H1 (cell line): ENCODE results near the gene SLC26A8. TPM values are rescaled to one million over a fixed set of nuclear protein-coding genes. Genes with fewer than 3 reads are reported as not detected.
"Not testable (repeated sequence)": the region's sequence is repeated elsewhere in the genome, so short reads cannot be mapped to it uniquely, and the experiment has no call there.

Experiments used
- CTCF ChIA-PET: fragments of 300-600 bp; sonication (Branson Sonifier 250); formaldehyde crosslinking; loops from one replicate; lab custom pipeline; 2021; ENCODE audit not compliant: partially characterized antibody; lab: Charles Lee
- POLR2A ChIA-PET: fragments of 300-600 bp; sonication (Branson Sonifier 250); formaldehyde crosslinking; loops from one replicate; lab custom pipeline; 2021; ENCODE audit warnings: inconsistent platforms; ENCODE audit not compliant: partially characterized antibody; lab: Charles Lee
- DNase-seq, 2 experiments: peaks; one replicate each; pipeline versions ENCODE4 v3.0.0 to v3.0.0-alpha.2; 2010 to 2022; ENCODE audit warnings: low spot score in 2 of 2, low read depth in 1 of 2, mixed read lengths in 1 of 2
- FAIRE-seq: peaks from 2 replicates; lab custom pipeline; 2011; peaks lifted over from hg19 to GRCh38; lab: Jason Lieb, UNC
- H2AFZ ChIP-seq: 2 replicates; pipeline ENCODE4 v1.8.1; 2012; ENCODE audit warnings: low read length, inconsistent platforms
- H2AK5ac ChIP-seq: 2 replicates; pipeline ENCODE4 v1.6.1; 2013; ENCODE audit warnings: low read depth, low read length
- H2BK120ac ChIP-seq: replicated peaks from 2 replicates; pipeline ENCODE3; 2013; ENCODE audit warnings: low read depth, low read length, inconsistent platforms
- H2BK12ac ChIP-seq: 2 replicates; pipeline ENCODE4 v1.6.1; 2013; ENCODE audit warnings: low read depth, low read length
- H2BK15ac ChIP-seq: 2 replicates; pipeline ENCODE4 v1.6.1; 2013; ENCODE audit warnings: low read length
- H2BK20ac ChIP-seq: 2 replicates; pipeline ENCODE4 v1.6.1; 2013; ENCODE audit warnings: low read length
- H2BK5ac ChIP-seq: 2 replicates; pipeline ENCODE4 v1.6.1; 2013; ENCODE audit warnings: low read depth, low read length
- H3K14ac ChIP-seq: 2 replicates; pipeline ENCODE4 v1.6.1; 2013; ENCODE audit warnings: inconsistent platforms; ENCODE audit not compliant: insufficient read length
- H3K18ac ChIP-seq: 2 replicates; pipeline ENCODE4 v1.6.1; 2013; ENCODE audit warnings: low read length; ENCODE audit errors: extremely low read depth
- H3K23ac ChIP-seq: 2 replicates; pipeline ENCODE4 v1.6.1; 2013; ENCODE audit warnings: inconsistent platforms; ENCODE audit not compliant: insufficient read length
- H3K23me2 ChIP-seq: 2 replicates; pipeline ENCODE4 v1.6.1; 2013; ENCODE audit warnings: low read depth, low read length
- H3K27ac ChIP-seq: 2 replicates; pipeline ENCODE4 v1.6.1; 2011; ENCODE audit warnings: low read depth, low read length, inconsistent platforms
- H3K27me3 ChIP-seq, 4 experiments: replicated peaks in 1 of 4; 1 replicate in 1 of 4; 2 replicates in 3 of 4; pipeline versions ENCODE4 v1.6.1 to v1.8.1; 2011 to 2013; ENCODE audit warnings: low read length in 3 of 4, mild to moderate bottlenecking in 3 of 4, inconsistent platforms in 2 of 4, mixed read lengths in 2 of 4, moderate library complexity in 1 of 4; ENCODE audit not compliant: control insufficient read depth in 3 of 4, insufficient read depth in 3 of 4; ENCODE audit errors: extremely low read depth in 1 of 4
- H3K36me3 ChIP-seq, 4 experiments: 2 replicates each; pipeline versions ENCODE4 v1.6.1 to v1.8.1; 2011 to 2013; ENCODE audit warnings: mild to moderate bottlenecking in 4 of 4, low read length in 3 of 4, moderate library complexity in 2 of 4, control low read depth in 1 of 4, inconsistent platforms in 1 of 4; ENCODE audit not compliant: insufficient read depth in 4 of 4, control insufficient read depth in 2 of 4
- H3K4ac ChIP-seq: replicated peaks from 2 replicates; pipeline ENCODE3; 2013; ENCODE audit warnings: low read length, low read depth, mixed read lengths, inconsistent platforms; ENCODE audit not compliant: insufficient read length
- H3K4me1 ChIP-seq, 4 experiments: replicated peaks in 1 of 4; 1 replicate in 1 of 4; 2 replicates in 3 of 4; pipeline versions ENCODE4 v1.6.1 to v1.8.1; 2011 to 2013; ENCODE audit warnings: low read length in 3 of 4, inconsistent platforms in 2 of 4, mixed read lengths in 1 of 4; ENCODE audit not compliant: insufficient read depth in 4 of 4, control insufficient read depth in 3 of 4
- H3K4me2 ChIP-seq, 2 experiments: 2 replicates each; pipeline versions ENCODE4 v1.6.1 to v1.8.1; 2011 to 2013; ENCODE audit warnings: low read depth in 2 of 2, low read length in 2 of 2, control low read depth in 1 of 2, inconsistent platforms in 1 of 2, mild to moderate bottlenecking in 1 of 2; ENCODE audit not compliant: insufficient read depth in 1 of 2
- H3K4me3 ChIP-seq, 4 experiments: fragments of 200-600, 300-600 bp in 1 of 4; sonication (generic), shearing (Covaris generic), sonication (Bioruptor Twin) in 1 of 4; 2 replicates each; pipeline versions ENCODE4 v1.5.1 to v1.8.1; 2011 to 2016; ENCODE audit warnings: low read length in 4 of 4, low read depth in 3 of 4, control low read depth in 2 of 4, inconsistent platforms in 2 of 4, mild to moderate bottlenecking in 2 of 4, mixed read lengths in 1 of 4, moderate library complexity in 1 of 4; ENCODE audit not compliant: insufficient read depth in 2 of 4; ENCODE audit errors: extremely low read depth in 1 of 4
- H3K56ac ChIP-seq: replicated peaks from 2 replicates; pipeline ENCODE3; 2013; ENCODE audit warnings: low read depth, mild to moderate bottlenecking, mixed read lengths, low read length, inconsistent platforms; ENCODE audit not compliant: insufficient read length
- H3K79me1 ChIP-seq: 2 replicates; pipeline ENCODE4 v1.6.1; 2013; ENCODE audit warnings: low read depth, low read length, control low read depth
- H3K79me2 ChIP-seq, 2 experiments: 2 replicates each; pipeline versions ENCODE4 v1.6.1 to v1.8.1; 2012 to 2013; ENCODE audit warnings: low read length in 2 of 2, mild to moderate bottlenecking in 2 of 2, inconsistent platforms in 1 of 2; ENCODE audit not compliant: insufficient read depth in 2 of 2, control insufficient read depth in 1 of 2
- H3K9ac ChIP-seq, 4 experiments: replicated peaks in 1 of 4; 1 replicate in 1 of 4; 2 replicates in 3 of 4; pipeline versions ENCODE4 v1.6.1 to v1.8.1; 2011 to 2013; ENCODE audit warnings: low read depth in 3 of 4, low read length in 3 of 4, control low read depth in 2 of 4, mild to moderate bottlenecking in 2 of 4, moderate library complexity in 2 of 4, inconsistent platforms in 1 of 4; ENCODE audit errors: extremely low read depth in 1 of 4
- H3K9me3 ChIP-seq, 2 experiments: 2 replicates each; pipeline versions ENCODE4 v1.6.1 to v1.8.1; 2012 to 2013; ENCODE audit warnings: mild to moderate bottlenecking in 2 of 2, moderate library complexity in 2 of 2, control low read depth in 1 of 2, inconsistent platforms in 1 of 2, low read depth in 1 of 2, low read length in 1 of 2, mixed read lengths in 1 of 2; ENCODE audit not compliant: insufficient read depth in 2 of 2
- H4K20me1 ChIP-seq, 2 experiments: replicated peaks in 1 of 2; 2 replicates each; pipeline versions ENCODE3 to v1.8.1; 2011 to 2013; ENCODE audit warnings: inconsistent platforms in 2 of 2, low read length in 2 of 2, mild to moderate bottlenecking in 1 of 2; ENCODE audit not compliant: insufficient read depth in 2 of 2, control insufficient read depth in 1 of 2
- H4K5ac ChIP-seq: 2 replicates; pipeline ENCODE4 v1.6.1; 2013; ENCODE audit warnings: low read length, low read depth, mixed read lengths, inconsistent platforms; ENCODE audit not compliant: insufficient read length
- H4K8ac ChIP-seq: 2 replicates; pipeline ENCODE4 v1.8.0; 2013; ENCODE audit warnings: mild to moderate bottlenecking, moderate library complexity, low read length, inconsistent platforms; ENCODE audit not compliant: insufficient read depth; ENCODE audit errors: extremely low read depth
- H4K91ac ChIP-seq: replicated peaks from 2 replicates; pipeline ENCODE3; 2013; ENCODE audit warnings: low read length, mixed read lengths, inconsistent platforms; ENCODE audit not compliant: insufficient read length
- WGBS, 2 experiments: shearing (Covaris generic) in 1 of 2; methylation state at CpG; one replicate each; pipeline versions ENCODE4 v1.1.6 to v1.1.7; 2013 to 2015; ENCODE audit warnings: low lambda C conversion rate in 2 of 2, mixed read lengths in 2 of 2, inconsistent platforms in 1 of 2, low coverage in 1 of 2, missing lambda C conversion rate in 1 of 2; ENCODE audit not compliant: insufficient replicate concordance in 2 of 2, insufficient coverage in 1 of 2, insufficient read length in 1 of 2; ENCODE audit errors: extremely low coverage in 1 of 2, missing lambda C conversion rate in 1 of 2; 5-methylcytosine and 5-hydroxymethylcytosine counted together
- polyA plus RNA-seq, 7 experiments: library from polyadenylated mRNA; depleted of rRNA in 3 of 7; stranded (reverse) in 5 of 7; unstranded in 2 of 7; fragments of >200 nt in 5 of 7; fragments of 200-250 nt in 2 of 7; gene quantifications; 1 replicate in 5 of 7; 2 replicates in 1 of 7; 4 replicates in 1 of 7; pipeline versions ENCODE4 v1.2.1 to v1.2.3, GENCODE V29; 2011 to 2013; ENCODE audit warnings: missing spikeins in 2 of 7, mixed read lengths in 2 of 7
- total RNA-seq: library from RNA; stranded (reverse); fragmentation: NEBNext Ultra II Directional; extraction: Animal tissue kit (Norgen Biotek cat#: 25700); gene quantifications from 2 replicates; pipeline ENCODE4 v1.2.1, GENCODE V29; 2021
- TF ChIP-seq, protein P1 (sequence below), 3 experiments: IDR thresholded peaks; 1 replicate in 2 of 3; 2 replicates in 1 of 3; pipeline versions ENCODE4 v1.5.1 to v1.6.1; 2011; ENCODE audit warnings: low read length in 3 of 3, mild to moderate bottlenecking in 3 of 3, inconsistent platforms in 2 of 3, low read depth in 1 of 3, moderate library complexity in 1 of 3; ENCODE audit not compliant: insufficient read depth in 1 of 3; ENCODE audit errors: control extremely low read depth in 1 of 3
- TF ChIP-seq, protein P2 (sequence below): IDR thresholded peaks from 2 replicates; pipeline ENCODE4 v1.6.1; 2012; ENCODE audit warnings: inconsistent platforms

The SLC26A8 gene
- total and polyA plus RNA-seq, 2 of the 8 experiments (the other 6 are each of a cell fraction or from before 2014, with no cell fraction given) = 0.56 to 0.57 TPM

DNA sequence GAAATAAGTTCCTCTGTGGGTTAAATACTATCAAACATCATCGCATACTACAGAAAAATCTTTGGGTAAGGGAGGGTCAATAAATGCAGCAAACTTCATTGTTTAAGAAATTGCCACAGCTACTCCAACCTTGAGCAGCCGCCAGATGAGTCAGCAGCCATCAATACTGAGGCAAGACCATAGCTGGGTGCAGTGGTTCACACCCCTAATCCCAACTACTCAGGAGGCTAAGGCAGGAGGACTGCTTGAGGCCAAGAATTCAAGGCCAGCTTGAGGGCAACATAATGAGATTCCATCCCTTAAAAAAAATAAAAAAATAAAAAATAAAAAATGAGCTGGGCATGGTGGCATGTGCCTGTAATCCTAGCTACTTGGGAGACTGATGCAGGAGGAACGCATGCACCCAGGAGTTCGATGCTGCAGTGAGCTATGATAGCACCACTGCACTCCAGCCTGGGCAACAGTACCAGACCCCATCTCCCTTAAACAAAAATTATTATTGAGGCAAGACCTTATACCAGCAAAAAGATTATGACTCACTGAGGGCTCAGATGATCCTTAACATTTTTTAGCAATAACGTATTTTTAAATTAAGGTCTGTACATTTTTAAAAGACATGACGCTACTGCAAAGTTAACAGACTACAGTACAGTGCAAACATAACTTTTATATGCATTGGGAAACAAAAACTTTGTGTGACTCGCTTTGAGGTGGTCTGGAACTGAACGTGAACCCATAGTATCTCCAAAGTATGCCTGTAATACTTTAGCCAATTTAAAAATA, 112.4 kb downstream of the SLC26A8 start (continued):
- TF ChIP-seq, protein P1, sequence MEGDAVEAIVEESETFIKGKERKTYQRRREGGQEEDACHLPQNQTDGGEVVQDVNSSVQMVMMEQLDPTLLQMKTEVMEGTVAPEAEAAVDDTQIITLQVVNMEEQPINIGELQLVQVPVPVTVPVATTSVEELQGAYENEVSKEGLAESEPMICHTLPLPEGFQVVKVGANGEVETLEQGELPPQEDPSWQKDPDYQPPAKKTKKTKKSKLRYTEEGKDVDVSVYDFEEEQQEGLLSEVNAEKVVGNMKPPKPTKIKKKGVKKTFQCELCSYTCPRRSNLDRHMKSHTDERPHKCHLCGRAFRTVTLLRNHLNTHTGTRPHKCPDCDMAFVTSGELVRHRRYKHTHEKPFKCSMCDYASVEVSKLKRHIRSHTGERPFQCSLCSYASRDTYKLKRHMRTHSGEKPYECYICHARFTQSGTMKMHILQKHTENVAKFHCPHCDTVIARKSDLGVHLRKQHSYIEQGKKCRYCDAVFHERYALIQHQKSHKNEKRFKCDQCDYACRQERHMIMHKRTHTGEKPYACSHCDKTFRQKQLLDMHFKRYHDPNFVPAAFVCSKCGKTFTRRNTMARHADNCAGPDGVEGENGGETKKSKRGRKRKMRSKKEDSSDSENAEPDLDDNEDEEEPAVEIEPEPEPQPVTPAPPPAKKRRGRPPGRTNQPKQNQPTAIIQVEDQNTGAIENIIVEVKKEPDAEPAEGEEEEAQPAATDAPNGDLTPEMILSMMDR (IDR thresholded peaks at IDR 0.05; ENCODE audit: control extremely low read depth in 1 of 3, insufficient read depth in 1 of 3, low read depth in 1 of 3, low read length in 3 of 3) = no peak
- TF ChIP-seq, protein P2, sequence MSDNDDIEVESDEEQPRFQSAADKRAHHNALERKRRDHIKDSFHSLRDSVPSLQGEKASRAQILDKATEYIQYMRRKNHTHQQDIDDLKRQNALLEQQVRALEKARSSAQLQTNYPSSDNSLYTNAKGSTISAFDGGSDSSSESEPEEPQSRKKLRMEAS = no peak

- H4K5ac ChIP-seq, H3K56ac ChIP-seq, H3K79me1 ChIP-seq, H2BK5ac ChIP-seq, H3K23ac ChIP-seq, H4K20me1 ChIP-seq, H3K27me3 ChIP-seq, H3K14ac ChIP-seq, H3K4ac ChIP-seq, H3K27ac ChIP-seq, H2BK12ac ChIP-seq, FAIRE-seq, H3K4me3 ChIP-seq, H2AFZ ChIP-seq, H4K91ac ChIP-seq, H2AK5ac ChIP-seq, CTCF ChIA-PET, H4K8ac ChIP-seq, H3K18ac ChIP-seq, H3K4me2 ChIP-seq, H2BK120ac ChIP-seq, H3K4me1 ChIP-seq, H3K9ac ChIP-seq, DNase-seq, H2BK15ac ChIP-seq, H2BK20ac ChIP-seq, H3K23me2 ChIP-seq: not testable (repeated sequence)
- Histone ChIP-seq H3K79me2 (peaks cover 3 to 91% of the 10 kb centered on the region in 2 experiments), H3K36me3 (peaks cover 3 to 57% (median 29%) of the 10 kb centered on the region in 4 experiments; a peak in 7 of 8 replicates), H3K9me3 (peaks cover 26% of the 10 kb centered on the region in 2 experiments)
- POLR2A ChIA-PET = interaction anchor here (1.1 to 2.2 kb wide), 3 partner anchors 8 to 11 kb away, joined by 4 to 7 read pairs (median 7); partner anchors contain the start of gene SRPK1
- 91% methylated on average over 2 of the region's 2 CpGs; no CpG with 5 or more reads in 1 of the 2 experiments for WGBS, 2 experiments
Measured at GRCh38 chr6:35909571-35909970, 114.9 kb downstream of the SLC26A8 start.
